ENCODE measurements around the gene SGCE.
A peak's percentile ranks its signal among the peaks of the same experiment; 100 is the strongest.

Gene SGCE

GRCh38 chr7:94621120-94621519 lies 34.8 kb downstream of the SGCE start:
- no peak for DNase-seq (ENCODE audit: low spot score)

DNA sequence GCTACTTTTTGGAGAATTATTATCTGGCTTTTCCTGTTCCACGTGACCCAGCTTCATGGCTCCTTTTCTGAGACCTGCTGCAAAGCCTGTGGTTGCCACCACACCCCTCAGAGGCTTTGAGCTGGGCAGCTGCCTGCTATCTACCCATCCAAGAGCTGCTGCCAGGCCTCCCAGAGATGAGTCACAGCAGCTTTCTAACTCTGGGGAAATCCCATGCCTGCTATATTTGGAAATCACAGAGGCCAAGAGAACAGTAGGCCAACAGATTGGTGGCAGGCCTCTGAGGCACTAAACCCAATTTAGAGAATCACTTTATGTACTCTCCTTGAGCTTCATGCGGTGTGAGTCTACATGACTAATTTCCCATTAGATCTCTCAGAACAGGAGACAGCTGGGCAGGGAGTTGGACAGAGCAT lies 35.2 kb downstream of the SGCE start:
- peak; percentile 83 for DNase-seq (ENCODE audit: low spot score)

DNA sequence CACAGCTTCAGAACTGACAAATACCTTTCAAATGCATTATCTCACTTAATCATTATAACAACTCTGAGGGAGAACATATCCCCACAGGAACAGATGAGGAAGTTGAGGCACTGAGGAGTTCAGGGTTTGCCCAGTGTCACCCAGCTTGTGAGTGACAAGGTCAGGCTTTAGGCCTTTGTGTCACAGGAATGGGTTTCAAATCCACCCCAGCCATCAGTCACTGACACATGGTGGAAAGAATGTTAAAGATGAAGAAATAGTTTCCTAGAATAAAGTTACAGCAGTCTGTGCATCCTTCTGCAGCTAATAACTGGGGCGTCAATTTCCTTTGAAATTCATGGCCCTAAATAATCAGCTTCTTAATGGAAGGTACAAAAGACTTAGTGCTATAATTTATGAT lies 37.8 kb downstream of the SGCE start:
- DNase-seq (ENCODE audit: low spot score): no peak

GRCh38 chr7:94616855-94617254 lies 39.1 kb downstream of the SGCE start:
- no peak for DNase-seq (ENCODE audit: low spot score)

GRCh38 chr7:94615666-94616065 lies 40.3 kb downstream of the SGCE start:
- no peak for DNase-seq (ENCODE audit: low spot score)

GRCh38 chr7:94612661-94613060 lies 43.3 kb downstream of the SGCE start:
- no peak for DNase-seq (ENCODE audit: low spot score)

- DNase-seq (ENCODE audit: low spot score): no peak
These were observed 43.7 kb downstream of the SGCE start for GRCh38 chr7:94612253-94612652.

DNA sequence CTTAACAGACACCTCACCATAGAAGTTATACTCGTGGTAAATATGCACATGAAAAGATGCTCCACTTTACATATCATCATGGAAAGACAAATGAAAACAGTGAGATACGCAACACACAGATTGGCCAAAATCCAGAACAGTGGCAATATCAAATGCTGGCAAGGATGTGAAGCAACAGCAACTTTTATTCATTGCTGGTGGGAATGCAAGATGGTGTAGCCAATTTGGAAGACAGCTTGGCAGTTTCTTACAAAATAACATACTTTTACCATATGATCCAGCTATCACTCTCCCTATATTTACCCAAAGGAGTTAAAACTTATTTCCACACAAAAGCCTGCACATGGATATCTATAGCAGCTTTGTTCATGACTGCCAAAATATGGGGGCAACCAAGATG lies 46.4 kb downstream of the SGCE start:
- DNase-seq (ENCODE audit: low spot score): no peak

DNA sequence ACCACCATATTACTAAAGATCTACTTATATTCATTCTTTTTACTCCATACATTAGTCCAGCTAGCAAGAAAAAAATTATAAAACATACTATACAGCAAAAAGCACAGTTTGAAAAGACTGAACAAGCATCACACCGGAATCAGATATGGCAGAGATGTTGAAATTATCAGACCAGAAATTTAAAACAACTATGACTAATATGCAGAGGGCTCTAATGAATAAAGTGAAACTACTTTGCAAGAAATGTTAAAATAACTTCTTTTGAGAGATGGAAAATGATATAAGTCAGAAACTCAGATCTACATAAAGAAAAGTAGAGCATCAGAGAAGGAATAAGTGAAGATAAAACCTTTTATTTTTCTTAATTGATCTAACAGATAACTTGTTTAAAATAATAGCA lies 50.9 kb downstream of the SGCE start:
- no peak for DNase-seq (ENCODE audit: low spot score)

DNA sequence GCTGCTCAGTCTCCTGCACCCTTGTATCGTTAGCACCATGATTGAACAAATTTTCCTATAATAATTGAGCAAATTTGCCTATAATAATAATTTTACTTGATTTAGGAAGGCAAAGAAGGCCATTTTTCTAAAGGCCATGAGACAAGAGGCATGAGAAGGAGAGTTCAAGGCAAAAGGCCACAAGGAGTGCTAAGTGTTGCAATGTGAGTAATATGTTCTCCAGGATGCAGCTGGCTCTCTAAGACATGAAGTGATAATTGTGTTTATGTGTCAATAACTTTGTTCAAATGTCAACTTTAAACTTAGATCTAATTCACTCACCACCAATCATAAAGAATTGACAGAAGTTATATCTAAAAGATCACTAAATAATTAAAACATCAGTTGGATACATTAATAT lies 53.8 kb downstream of the SGCE start:
- no peak for DNase-seq (ENCODE audit: low spot score)

DNA sequence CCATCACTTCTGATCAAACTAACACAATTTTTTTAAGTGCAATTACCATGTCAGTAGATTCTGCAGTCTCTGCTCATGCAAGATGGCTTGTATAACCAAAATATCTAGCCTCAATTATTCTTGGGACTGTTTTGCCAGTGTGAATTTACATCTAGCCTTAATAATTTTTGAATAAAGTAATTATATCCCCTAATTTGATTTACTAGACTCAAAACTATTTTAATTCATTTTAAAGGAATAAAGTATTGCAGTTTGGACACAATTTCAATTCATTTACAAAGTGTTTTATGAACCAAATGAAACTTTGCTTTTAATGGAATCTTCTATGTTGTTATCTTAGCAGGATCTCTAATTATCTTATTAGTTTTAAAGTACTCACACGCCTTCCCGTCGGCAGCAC lies 55.7 kb downstream of the SGCE start:
- no peak for DNase-seq (ENCODE audit: low spot score)

DNA sequence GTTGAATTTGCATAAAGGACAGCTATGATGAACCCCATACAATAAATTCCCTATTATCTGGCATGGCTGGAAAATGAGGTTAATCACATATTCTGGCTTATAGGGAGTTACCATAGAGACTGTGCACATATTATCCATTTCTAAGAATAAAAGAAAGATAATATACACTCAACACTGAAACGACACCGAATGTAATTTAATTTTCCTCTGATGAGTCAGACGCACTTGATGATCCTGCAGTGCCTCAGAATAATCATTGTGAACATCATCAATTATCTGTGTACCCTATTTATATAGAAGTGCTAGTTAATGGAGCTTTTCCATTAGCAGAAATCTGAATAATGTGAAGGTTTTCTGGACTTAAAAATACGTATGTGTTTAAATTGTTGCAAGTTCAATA lies 60.2 kb downstream of the SGCE start:
- DNase-seq (ENCODE audit: low spot score): no peak

- DNase-seq (ENCODE audit: low spot score): no peak
These were observed 61.1 kb downstream of the SGCE start for GRCh38 chr7:94594882-94595281.

- no peak for DNase-seq (ENCODE audit: low spot score)
These were observed 64.8 kb downstream of the SGCE start for GRCh38 chr7:94591176-94591575.

DNA sequence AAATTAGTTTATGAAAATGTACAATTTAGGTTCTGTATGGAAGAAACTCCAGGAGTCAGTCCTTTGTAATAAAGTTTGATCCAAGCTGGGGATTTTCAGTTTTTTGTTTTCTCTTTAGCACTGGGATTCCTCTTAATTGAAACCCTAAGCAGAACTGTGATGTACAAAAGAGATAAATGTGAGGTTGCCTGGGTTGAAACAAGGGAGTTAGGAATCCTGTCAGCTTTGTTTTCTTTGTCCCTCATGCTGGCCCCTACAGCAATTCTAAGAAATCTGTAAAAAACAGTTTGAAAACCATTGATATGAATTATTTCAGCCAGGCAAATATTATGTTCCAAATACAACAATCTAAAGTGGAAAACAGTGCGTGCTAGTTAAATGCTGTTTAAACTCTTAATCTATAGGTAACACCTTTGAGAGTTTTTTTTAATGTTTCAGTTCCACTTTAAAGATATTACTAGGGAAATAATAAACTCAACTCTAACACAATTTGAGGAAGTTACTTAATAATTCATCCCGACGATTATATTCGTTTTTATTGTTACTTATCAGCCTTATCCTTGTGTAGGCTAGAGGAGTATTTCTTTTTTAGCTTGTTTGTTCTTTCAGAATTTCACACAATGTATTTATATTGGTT lies 65.3 kb downstream of the SGCE start:
- no peak for DNase-seq (ENCODE audit: low spot score)

DNA sequence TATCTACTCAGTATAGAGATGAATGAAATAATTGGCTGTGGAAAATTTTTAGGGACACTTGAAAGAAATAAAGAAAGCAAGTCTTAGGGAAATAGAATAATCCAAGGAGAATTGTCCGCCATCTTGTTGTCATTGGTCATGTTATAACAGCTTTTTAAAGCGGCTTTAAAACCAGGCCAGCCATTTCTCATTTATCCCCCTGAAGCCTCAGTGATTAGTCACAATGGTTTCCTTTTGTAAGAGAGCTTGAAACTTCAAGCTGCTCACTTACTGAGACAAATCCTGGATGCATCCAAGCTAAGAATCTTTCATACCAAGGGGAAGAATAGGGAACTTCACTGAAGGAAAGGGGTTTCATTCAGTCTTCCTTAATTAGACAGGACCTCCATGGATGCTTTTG lies 67.9 kb downstream of the SGCE start:
- DNase-seq (ENCODE audit: low spot score): no peak

GRCh38 chr7:94584113-94584512 lies 71.8 kb downstream of the SGCE start:
- DNase-seq (ENCODE audit: low spot score): no peak

- peak; percentile 33 for DNase-seq (ENCODE audit: low spot score)
These were observed 75.3 kb downstream of the SGCE start for GRCh38 chr7:94580601-94581000.

DNA sequence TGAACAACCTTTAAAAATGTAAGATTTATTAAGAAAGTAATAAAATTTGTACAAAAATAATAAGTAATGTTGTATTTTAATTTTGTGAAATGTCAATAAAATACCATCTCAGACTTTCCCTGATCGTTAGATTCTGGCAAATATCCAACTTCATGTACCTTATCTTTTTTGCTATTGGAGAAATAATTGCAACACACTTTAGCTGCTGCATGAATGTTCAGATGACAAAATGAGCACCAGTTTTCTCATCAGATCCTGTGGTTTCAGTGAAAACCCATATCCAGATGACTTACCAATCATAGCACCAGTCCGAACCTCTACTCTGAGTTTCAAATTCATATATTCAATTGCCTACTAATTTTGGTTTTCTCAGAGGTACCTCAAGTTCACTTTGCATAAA lies 76.5 kb downstream of the SGCE start:
- peak; percentile 4 for DNase-seq (ENCODE audit: low spot score)

- no peak for DNase-seq (ENCODE audit: low spot score)
These were observed 77.3 kb downstream of the SGCE start for GRCh38 chr7:94578614-94579013.

DNA sequence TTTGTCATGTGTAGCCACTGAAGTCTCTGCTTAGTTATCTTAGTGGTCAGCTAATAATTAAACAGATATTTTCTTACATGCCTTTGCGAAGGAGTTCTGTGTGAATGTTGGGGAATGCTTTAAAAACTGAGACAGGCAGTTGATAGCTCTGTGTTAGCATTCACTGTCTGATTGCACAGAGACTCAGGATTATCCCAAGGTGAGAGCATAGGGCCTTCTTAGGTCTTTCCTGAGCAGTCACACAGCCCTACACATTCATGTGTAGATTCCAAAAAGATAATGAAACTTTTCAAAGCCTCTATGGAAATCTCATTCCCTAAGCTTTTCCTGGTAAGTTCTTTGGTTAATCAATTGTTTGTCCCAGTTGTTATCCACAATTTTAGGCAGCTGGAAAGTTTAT lies 78.6 kb downstream of the SGCE start:
- DNase-seq (ENCODE audit: low spot score): no peak

DNA sequence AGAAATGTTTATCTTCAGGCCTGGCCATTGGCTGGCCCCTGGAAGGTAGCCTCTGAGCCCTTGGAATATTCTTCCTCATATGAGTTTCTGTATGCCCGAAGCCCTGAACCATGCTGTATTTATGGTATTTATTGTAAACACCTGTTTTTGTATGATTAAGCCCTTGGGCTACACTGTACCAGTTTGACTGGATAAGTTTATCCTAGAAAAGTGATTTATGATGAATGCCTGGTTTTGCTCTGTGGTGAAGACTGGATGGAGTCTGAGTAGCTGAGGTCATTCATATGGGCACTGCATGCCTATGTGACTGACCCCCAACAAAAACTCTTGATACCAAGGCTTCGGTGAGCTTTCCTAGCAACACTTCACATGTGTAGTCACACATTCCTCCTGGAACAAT lies 79.6 kb downstream of the SGCE start:
- DNase-seq (ENCODE audit: low spot score): no peak

DNA sequence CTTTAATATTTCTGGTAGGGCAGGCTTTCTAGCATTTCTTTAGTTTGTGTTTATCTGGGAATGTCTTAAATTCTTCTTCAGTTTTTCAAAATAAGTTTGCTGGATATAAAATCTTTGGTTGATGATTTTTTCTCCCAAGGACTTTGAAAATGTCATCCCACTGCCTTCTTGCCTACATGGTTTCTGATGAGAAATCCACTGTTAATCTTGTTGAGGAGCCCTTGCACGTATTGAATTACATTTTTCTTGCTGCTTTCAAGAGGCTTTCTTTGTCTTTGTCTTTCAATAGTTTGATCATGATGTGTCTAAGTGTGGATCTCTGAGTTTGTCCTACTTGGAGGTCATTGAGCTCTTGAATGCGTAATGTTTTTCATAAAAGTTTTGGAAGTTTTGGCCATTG lies 80.3 kb downstream of the SGCE start:
- no peak for DNase-seq (ENCODE audit: low spot score)

DNA sequence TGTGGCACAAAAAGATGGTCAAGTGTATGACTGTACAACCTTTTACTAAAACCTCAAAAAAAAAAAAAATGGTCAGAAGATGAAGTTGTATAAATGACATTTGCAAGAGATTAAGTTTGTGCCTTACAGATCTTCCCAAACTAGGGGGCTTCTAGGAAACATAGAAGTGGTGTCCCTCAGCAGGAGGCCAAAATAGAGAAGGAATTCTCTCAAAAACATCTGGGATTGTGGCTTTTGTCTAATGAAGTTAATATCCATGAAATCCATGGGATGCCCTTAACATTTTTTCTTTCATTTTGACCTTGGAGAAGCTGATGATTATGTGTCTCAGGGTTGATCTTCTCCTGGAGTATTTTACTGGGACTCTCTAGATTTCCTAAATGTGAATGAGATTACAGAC lies 84.1 kb downstream of the SGCE start:
- no peak for DNase-seq (ENCODE audit: low spot score)

- no peak for DNase-seq (ENCODE audit: low spot score)
These were observed 88.5 kb downstream of the SGCE start for GRCh38 chr7:94567396-94567795.

Measured in activated CD4-positive, alpha-beta T cell treated with anti-CD3 and anti-CD28 coated beads, Interleukin-2, Interleukin-4, amounts not matched to agents 100 ng/mL and 50 ng/mL, durations not matched to agents 16 hours and 8 hours (primary cell).